Activated T-cell treated with anti-CD3 and anti-CD28 coated beads, Interleukin-2, amount 50 U/mL, for 4 hours (primary cell): ENCODE measurements around the gene ANKAR. TPM values are rescaled to one million over a fixed set of nuclear protein-coding genes. Genes with fewer than 3 reads are reported as not detected.

Source experiments
- ATAC-seq, 2 donors: fragments of 200-7000 bp; cut with Tn5 transposase; one replicate each; pipeline ENCODE4 v1.10.0; 2021
- DNase-seq: peaks from one replicate; pipeline ENCODE4 v3.0.0-alpha.2; 2020
- H3K27me3 Mint-ChIP-seq: one replicate; pipeline ENCODE4 v1.8.0; 2021; ENCODE audit warnings: low read depth, mixed read lengths
- H3K36me3 Mint-ChIP-seq: one replicate; pipeline ENCODE4 v1.8.0; 2022; ENCODE audit warnings: mixed read lengths; ENCODE audit not compliant: insufficient read depth
- H3K4me1 Mint-ChIP-seq: one replicate; pipeline ENCODE4 v1.8.0; 2021; ENCODE audit warnings: low read depth, mixed read lengths
- H3K4me3 Mint-ChIP-seq: one replicate; pipeline ENCODE4 v1.8.0; 2021; ENCODE audit warnings: mild to moderate bottlenecking, moderate library complexity, mixed read lengths
- H3K9me3 Mint-ChIP-seq: one replicate; pipeline ENCODE4 v1.8.0; 2021; ENCODE audit warnings: mixed read lengths
- total RNA-seq, 3 donors: library from RNA; stranded (reverse); gene quantifications; one replicate each; pipeline ENCODE4 v1.2.1, GENCODE V29; 2021

ANKAR gene, protein sequence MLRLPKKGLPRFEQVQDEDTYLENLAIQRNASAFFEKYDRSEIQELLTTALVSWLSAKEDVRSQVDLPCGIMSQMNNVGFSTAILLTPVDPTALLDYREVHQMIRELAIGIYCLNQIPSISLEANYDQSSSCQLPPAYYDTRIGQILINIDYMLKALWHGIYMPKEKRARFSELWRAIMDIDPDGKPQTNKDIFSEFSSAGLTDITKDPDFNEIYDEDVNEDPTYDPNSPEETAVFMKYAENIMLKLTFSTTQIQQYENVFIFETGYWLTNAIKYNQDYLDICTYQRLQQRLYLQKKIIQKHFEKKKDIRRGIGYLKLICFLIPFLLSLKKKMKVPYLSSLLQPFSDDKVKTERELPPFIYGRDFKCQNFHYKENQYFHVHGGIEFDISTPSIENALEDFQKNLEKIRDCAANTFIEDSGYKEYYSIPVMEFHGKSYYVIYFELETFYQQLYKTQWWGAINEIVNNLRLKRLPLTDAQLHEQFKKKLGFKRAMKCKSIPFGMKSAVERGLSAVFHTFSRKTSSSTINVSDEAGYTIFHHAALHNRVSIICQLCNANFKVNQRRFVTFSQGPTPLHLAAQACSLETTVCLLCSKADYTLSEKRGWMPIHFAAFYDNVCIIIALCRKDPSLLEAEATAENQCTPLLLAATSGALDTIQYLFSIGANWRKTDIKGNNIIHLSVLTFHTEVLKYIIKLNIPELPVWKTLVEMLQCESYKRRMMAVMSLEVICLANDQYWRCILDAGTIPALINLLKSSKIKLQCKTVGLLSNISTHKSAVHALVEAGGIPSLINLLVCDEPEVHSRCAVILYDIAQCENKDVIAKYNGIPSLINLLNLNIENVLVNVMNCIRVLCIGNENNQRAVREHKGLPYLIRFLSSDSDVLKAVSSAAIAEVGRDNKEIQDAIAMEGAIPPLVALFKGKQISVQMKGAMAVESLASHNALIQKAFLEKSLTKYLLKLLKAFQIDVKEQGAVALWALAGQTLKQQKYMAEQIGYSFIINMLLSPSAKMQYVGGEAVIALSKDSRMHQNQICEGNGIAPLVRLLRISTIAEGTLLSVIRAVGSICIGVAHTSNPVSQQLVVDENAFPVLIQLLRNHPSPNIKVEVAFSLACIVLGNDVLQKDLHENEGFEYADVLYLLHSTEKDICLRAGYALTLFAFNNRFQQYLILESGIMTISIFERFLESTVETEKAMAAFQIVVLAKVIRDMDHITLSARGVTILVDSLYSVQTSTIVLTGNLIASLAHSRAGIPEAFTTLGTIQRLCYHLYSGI (N-terminal part only)
- 1 to 10 TPM; 2.0 to 3.2 (median 3.0) TPM for total RNA-seq

DNA sequence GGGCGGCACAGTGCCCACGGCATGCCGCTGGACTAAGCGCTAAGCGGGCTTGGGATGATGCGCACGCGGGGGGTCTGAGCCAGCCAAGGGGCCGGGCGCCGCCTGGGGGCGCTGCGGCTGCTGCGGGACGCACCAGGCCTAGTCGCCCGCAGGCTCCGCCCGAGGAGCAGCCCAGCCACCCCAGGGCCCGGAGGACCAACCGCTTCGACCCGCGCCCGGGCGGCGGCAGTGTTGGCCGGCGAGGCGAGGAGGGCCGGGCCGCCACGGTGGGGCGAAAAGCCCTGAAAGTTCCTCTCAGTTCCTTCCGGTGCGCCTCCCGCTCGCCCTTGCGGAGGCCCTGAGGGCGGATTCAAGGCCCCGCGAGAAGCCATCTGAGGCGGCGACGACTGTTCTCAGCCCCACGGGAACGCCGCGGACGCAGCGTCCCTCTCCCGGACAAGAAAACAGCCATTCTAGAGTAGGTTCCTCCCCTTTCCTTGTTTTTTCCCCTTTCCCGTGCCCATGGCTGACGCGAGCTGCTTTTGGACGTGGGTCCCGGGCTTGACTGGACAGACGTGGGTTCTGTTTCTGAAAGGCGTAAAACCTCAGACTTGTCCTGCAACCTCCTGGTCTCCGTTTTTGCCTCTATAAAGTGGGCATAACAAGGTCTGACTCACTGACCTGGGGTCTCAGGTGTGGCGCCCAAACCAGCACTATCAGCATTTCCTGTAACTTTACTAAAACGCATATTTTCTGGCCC is at the start of gene ANKAR:
Gene ANKAR (plus strand): TSS at position 297 of the 739 bp plus-strand sequence. CDS start 1,821 bp downstream, outside the sequence.
- peak within 1 kb of the TSS; percentile 94 for H3K4me3 Mint-ChIP-seq
- peaks cover 32% of the 10 kb centered on the region for H3K4me1 Mint-ChIP-seq
- DNase-seq (peak; percentile 77), ATAC-seq (peak; percentile 96 to 97)
- no peaks in the 10 kb centered on the region for H3K27me3 Mint-ChIP-seq
- peaks cover 13% of the 10 kb centered on the region for H3K9me3 Mint-ChIP-seq
- peaks cover 23% of the 10 kb centered on the region for H3K36me3 Mint-ChIP-seq

DNA sequence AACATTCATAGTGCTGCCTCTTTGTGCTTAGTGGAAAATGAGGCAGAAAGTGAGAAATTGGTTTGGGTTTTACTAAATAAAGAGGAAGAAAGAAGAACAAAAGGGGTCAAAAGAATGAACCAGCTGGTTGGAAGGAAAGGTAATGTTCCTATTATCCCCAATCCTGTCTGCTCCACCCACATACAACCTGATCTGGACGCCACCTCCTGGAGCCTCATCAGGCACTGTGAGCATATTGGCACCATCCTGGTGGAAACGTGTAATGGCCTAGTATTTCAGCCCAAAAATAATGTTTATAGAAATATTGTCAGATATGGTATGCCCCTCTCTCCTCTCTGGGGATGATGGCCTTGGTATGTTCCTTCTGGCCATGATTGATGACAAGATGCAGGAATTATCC is 48.8 kb upstream of the ANKAR start:
- Mint-ChIP-seq H3K27me3 (no peaks in the 10 kb centered on the region), H3K4me1 (peaks cover 19% of the 10 kb centered on the region), H3K36me3 (no peaks in the 10 kb centered on the region), H3K9me3 (no peaks in the 10 kb centered on the region), H3K4me3 (no peak overlapping the region)
- ATAC-seq: no peak
- DNase-seq: no peak

DNA sequence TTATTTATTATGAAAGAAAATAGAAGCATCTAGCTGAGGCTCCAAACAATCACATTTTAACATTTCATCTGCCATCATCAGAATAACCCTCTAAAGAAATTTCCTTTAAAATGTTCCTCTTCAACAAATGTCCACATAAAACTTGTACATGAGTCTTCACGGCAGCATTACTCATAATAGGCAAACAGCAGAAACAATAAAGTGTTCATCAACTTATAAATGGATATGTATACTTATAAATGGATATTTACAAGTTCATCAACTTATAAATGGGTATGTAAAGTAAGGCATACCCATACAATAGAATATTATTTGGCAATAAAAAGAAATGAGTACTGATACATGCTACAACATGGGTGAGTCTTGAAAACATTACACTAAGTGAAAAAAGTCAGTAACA is 46.7 kb upstream of the ANKAR start:
- no peak overlapping the region for H3K4me3 Mint-ChIP-seq
- H3K27me3 Mint-ChIP-seq: no peaks in the 10 kb centered on the region
- peaks cover 19% of the 10 kb centered on the region for H3K4me1 Mint-ChIP-seq
- no peaks in the 10 kb centered on the region for H3K36me3 Mint-ChIP-seq
- no peak for DNase-seq
- no peaks in the 10 kb centered on the region for H3K9me3 Mint-ChIP-seq
- ATAC-seq: no peak

DNA sequence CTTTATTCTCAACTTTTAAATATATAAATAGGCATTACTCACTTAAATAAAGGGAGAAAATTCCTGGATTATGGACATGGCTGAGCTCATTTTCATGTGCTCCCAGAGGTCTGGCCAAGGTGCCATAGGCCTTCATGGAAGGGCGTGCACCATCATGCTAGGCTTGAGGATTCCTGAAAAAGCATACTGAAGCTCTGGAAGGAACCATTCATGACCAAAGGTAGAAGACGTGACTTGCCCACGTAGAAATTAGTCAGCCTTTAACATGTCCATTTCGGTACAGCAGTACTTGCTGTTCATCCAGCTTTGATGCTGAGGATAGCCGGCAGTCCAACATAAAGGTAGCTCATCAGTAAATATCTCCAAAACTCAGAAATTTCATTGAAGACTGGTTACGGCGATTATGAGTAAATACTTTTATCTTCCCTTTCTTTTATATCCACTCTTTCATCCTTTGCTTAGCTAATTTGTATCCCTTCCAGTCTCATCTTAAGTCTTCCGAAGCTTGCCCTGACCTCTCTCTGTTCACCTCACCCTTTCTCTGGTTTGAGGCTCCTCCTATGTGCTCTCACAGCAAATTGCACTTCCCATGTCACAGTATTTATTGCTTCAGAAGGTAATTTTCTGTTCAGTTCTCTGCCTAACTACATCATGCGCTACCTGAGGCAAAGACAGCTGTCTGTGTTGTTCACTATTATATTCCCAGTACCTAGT is 45.5 kb upstream of the ANKAR start:
- no peak overlapping the region for H3K4me3 Mint-ChIP-seq
- H3K9me3 Mint-ChIP-seq: no peaks in the 10 kb centered on the region
- ATAC-seq (no peak), DNase-seq (no peak)
- peaks cover 19% of the 10 kb centered on the region for H3K4me1 Mint-ChIP-seq
- H3K36me3 Mint-ChIP-seq: no peaks in the 10 kb centered on the region
- H3K27me3 Mint-ChIP-seq: no peaks in the 10 kb centered on the region

DNA sequence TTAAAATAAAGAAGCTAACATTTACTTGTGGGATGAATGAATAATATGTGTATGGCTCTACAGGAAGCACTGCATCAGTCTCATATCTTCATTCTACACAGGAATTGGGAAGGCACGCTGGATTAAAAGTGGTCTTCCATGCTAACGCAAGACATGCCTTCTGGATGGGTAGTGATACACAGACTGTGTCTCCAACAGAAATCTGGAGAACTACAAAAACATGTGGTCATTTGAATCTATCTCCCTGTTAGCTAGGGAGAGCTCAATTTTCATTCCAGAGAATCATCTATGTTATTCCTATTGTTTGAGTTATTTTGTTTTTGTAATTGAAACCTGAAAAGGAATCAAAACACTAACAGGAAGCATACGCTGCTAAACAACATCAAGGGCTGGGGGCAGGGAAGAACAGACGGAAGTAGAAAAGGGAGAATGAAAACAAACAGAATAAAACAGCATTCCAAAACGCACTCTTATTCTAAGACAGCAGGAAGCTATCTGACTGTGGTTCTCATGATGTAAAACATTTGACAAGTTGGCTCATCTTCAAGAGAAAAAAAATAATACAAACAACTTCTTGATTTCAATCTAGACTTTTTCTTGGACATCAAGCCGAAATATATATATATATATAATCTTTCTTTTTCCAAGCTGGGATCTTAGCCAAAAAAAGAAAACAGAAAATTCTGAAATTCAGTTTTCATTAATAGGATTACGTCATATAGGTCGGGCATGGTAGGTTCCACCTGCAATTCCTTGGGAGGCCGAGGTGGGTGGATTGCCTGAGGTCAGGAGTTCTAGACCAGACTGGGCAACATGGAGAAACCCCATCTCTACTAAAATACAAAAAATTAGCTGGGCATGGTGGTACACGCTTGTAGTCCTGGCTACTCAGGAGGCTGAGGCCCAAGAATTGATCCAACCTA is 44.7 kb upstream of the ANKAR start:
- H3K27me3 Mint-ChIP-seq: no peaks in the 10 kb centered on the region
- no peak for DNase-seq
- no peak overlapping the region for H3K4me3 Mint-ChIP-seq
- no peaks in the 10 kb centered on the region for H3K9me3 Mint-ChIP-seq
- ATAC-seq: no peak
- H3K36me3 Mint-ChIP-seq: no peaks in the 10 kb centered on the region
- H3K4me1 Mint-ChIP-seq: peaks cover 15% of the 10 kb centered on the region

DNA sequence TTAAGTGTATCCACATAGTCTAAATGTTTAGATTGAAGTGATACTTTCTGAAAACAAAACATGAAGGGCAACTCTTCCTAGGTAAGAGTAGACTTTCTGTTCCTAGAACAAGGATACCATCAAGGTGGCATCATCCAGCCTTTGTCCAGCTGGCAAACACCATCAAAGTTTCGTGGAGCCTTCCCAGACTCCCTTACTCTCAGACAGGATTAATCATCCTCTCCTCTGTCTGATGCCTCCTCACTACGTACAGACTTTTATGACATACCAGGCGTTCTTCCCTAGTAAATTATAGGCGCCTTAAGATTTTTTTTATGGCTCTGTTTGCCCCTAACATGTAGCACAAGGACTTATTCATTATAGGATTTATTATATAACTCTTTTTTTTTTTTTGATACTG is 42.6 kb upstream of the ANKAR start:
- H3K36me3 Mint-ChIP-seq: no peaks in the 10 kb centered on the region
- no peaks in the 10 kb centered on the region for H3K27me3 Mint-ChIP-seq
- H3K4me3 Mint-ChIP-seq: no peak overlapping the region
- no peak for DNase-seq
- no peaks in the 10 kb centered on the region for H3K4me1 Mint-ChIP-seq
- ATAC-seq: no peak
- H3K9me3 Mint-ChIP-seq: no peaks in the 10 kb centered on the region

DNA sequence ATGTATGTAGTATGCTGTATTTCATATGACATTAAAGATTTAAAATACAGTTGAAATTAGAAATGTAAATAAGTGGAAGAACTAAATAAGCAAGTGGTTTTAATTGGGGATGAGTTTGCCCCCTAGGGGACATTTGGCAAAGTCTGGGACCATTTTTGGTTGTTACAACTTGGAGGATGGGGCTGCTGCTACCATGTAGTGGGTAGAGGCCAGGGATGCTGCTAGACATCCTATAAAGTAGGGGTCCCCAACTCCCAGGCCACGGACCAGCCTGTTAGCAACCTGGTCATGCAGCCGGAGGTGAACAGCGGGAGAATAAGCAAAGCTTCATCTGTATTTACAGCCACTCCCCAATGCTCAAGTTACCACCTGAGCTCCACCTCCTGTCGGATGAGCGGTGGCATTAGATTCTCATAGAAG is 41.1 kb upstream of the ANKAR start:
- Mint-ChIP-seq H3K4me3 (no peak overlapping the region), H3K27me3 (no peaks in the 10 kb centered on the region)
- DNase-seq: no peak

DNA sequence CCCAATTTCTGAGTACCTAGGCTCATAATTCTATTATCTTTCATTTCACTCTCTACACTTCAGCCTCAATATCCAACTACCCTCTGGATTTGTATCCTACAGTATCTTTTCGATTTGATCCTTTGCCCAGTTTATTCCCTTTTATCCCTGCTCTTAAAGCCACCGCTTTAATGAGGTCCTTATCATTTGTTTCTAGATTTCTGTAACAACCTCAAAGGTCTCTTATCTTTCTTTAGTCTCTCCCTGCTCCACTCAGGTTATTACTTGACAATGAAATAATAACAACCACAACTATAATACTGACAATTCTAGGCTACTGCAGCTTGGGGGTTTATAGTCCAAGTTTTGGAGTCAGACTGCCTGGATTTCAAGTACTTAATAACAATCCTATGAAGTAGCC is 39.1 kb upstream of the ANKAR start:
- H3K36me3 Mint-ChIP-seq: no peaks in the 10 kb centered on the region
- no peaks in the 10 kb centered on the region for H3K9me3 Mint-ChIP-seq
- H3K4me1 Mint-ChIP-seq: peaks cover 2% of the 10 kb centered on the region
- H3K4me3 Mint-ChIP-seq: no peak overlapping the region
- ATAC-seq (no peak), DNase-seq (no peak)
- H3K27me3 Mint-ChIP-seq: no peaks in the 10 kb centered on the region

More for the DNA sequence above, 41.1 kb upstream of the ANKAR start:
- Mint-ChIP-seq H3K9me3 (no peaks in the 10 kb centered on the region), H3K36me3 (no peaks in the 10 kb centered on the region), H3K4me1 (no peaks in the 10 kb centered on the region)
- ATAC-seq: no peak

DNA sequence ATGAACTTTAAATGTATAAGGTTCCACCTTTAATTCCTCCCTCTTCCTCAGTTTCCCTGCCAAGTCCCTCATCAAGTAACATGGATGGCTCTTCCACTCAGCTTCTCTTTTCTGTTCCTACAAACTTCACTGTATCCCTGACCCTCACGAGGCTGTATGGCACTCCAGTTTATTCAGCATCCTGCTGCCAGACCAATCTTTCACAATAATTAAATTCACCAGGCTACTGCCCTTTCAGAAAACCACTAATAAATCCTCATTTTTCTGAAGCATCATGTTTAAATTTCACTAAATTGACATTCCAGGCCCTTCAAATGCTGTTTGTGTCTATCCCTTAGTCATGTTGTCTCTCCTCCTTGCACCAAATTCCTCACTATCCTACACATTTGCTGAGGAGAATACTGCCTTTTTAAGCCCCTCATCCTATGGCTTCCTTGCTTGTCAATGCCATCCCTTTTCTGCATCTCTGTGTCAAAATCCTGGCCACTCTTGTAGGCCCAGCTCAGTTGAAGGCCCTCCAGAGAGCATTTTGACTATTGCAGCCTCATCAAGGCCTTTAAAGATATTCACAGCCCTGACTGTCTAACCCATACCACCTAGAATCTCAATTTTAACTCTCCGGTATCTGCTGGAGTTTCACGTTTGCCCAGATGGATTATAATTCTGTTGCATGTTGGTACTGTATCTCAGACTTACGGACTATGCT is 36.0 kb upstream of the ANKAR start:
- Mint-ChIP-seq H3K4me1 (peaks cover 17% of the 10 kb centered on the region), H3K36me3 (no peaks in the 10 kb centered on the region), H3K27me3 (no peaks in the 10 kb centered on the region), H3K4me3 (no peak overlapping the region), H3K9me3 (no peaks in the 10 kb centered on the region)
- ATAC-seq (no peak), DNase-seq (no peak)

DNA sequence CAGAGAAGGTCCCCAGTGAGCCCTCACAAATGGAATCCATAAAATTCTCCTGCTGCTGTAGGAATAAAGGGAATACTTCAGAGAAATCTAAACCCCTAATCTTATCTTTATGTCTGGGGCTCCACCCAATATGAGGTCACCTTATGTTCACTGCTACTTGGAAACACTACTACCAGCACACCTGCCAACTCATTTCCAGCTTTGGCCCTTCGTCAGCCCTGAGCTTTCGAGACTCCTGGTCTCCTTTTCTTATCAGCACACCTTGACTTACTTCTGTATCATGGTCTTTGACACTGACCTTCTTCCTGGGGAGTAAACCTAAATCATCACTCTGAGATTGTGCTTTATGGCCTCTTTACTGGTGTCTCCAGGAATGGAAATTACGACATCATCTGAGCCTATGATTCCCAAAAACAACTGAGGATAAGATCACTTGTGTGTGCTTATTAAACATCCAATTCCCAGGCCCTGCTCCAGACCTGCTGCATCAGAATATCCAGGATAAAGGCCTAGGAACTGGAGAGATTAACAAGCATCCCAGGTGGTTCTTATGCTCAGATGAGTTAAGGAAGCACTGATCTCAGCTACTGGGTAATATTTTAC is 35.4 kb upstream of the ANKAR start:
- peaks cover 17% of the 10 kb centered on the region for H3K4me1 Mint-ChIP-seq

DNA sequence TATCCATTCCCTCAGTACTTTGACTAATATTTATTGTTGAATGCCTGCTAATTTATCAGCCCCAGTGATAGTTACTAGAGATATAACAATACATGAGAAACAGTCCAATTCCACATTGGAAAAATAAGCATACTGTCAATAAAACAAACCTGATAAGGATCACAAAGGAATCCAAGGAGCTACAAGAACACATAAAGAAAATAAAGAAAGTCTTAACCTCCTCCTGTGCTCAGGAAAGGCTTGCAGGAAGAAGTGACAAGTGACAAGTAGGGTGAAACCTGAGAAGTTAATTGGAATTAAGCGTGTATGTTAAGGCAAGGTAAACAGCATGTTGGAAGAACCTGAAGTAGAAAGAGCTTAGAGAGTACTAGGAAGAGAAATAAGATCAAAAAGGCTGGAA is 33.5 kb upstream of the ANKAR start:
- ATAC-seq: no peak
- Mint-ChIP-seq H3K4me1 (peaks cover 17% of the 10 kb centered on the region), H3K4me3 (no peak overlapping the region), H3K36me3 (no peaks in the 10 kb centered on the region), H3K9me3 (no peaks in the 10 kb centered on the region), H3K27me3 (no peaks in the 10 kb centered on the region)
- no peak for DNase-seq

More for the DNA sequence above, 35.4 kb upstream of the ANKAR start:
- H3K4me3 Mint-ChIP-seq: no peak overlapping the region
- H3K36me3 Mint-ChIP-seq: no peaks in the 10 kb centered on the region
- H3K9me3 Mint-ChIP-seq: no peaks in the 10 kb centered on the region
- H3K27me3 Mint-ChIP-seq: no peaks in the 10 kb centered on the region
- DNase-seq (no peak), ATAC-seq (no peak)

DNA sequence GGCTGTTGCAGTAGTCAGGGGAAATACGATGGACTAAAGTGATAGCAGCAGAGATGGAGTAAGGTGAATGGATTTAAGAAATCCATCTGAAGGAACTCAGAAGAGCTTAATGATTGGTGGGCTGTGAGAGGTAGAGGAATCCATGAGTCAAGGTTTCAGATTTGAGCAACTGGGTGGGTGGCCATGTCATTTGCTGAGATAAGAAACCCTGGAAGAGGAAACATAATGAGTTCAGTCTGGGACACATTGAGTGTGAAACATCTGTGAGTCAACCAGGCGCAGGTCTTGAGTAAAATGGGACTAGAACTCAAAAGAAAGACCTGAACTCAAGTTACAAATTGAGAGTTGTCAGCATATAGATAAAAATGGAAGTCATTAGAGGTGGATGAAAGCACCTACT is 32.9 kb upstream of the ANKAR start:
- ATAC-seq: peak; percentile 95
- no peaks in the 10 kb centered on the region for H3K27me3 Mint-ChIP-seq

More for the DNA sequence above, 32.9 kb upstream of the ANKAR start:
- no peak for DNase-seq
- no peaks in the 10 kb centered on the region for H3K9me3 Mint-ChIP-seq
- H3K4me3 Mint-ChIP-seq: no peak overlapping the region
- H3K36me3 Mint-ChIP-seq: no peaks in the 10 kb centered on the region
- H3K4me1 Mint-ChIP-seq: peaks cover 17% of the 10 kb centered on the region
